ENCODE data around the gene NFIA. TPM values are rescaled to one million over a fixed set of nuclear protein-coding genes. Genes with fewer than 3 reads are reported as not detected.

Gene NFIA
- total and polyA plus RNA-seq, 9 of the 15 experiments (the other 6 are each of a cell fraction or from before 2014, with no cell fraction given), result 5.3 to 24.9 (median 9.8) TPM

- CTCF ChIA-PET (ENCODE audit: low intra/inter-chr PET ratio), result no interaction called here
- Histone ChIP-seq H3K79me2 (ENCODE audit: control insufficient read depth, insufficient read depth, low read length) (peaks cover 59% of the 10 kb centered on the region), H3K4me3 (peak overlapping the region; percentile 63), H3K27ac (ENCODE audit: extremely low read depth, low read depth, low read length) (peak overlapping the region; percentile 84), H3K9ac (ENCODE audit: insufficient read depth in 1 of 2, low read depth in 2 of 2, low read length in 2 of 2) (peak overlapping the region; percentile 74 to 96), H3K9me3 (replicated peaks; ENCODE audit: control insufficient read depth, insufficient read depth, low read depth, low read length) (no peaks in the 10 kb centered on the region), H3K4me1 (replicated peaks in 1 of 2; ENCODE audit: control insufficient read depth in 2 of 2, insufficient read depth in 2 of 2, low read length in 2 of 2) (peaks cover 12 to 41% of the 10 kb centered on the region in 2 experiments; a peak in 4 of 5 replicates), H4K20me1 (replicated peaks; ENCODE audit: control insufficient read depth, insufficient read depth, low read length) (no peaks in the 10 kb centered on the region), H2AFZ (ENCODE audit: low read depth, low read length) (peak overlapping the region; percentile 72), H3K36me3 (ENCODE audit: control insufficient read depth, insufficient read depth, low read length) (peaks cover 7% of the 10 kb centered on the region; the same call in 2 of the 3 replicates), H3K27me3 (ENCODE audit: control insufficient read depth in 2 of 2, insufficient read depth in 2 of 2, low read length in 2 of 2) (no peaks in the 10 kb centered on the region), H3K4me2 (ENCODE audit: insufficient read depth, low read length) (peak overlapping the region; percentile 86), H3K9me1 (ENCODE audit: control insufficient read depth, insufficient read depth, low read length) (no peaks in the 10 kb centered on the region)
- no TSS peak for BruUV-seq (replicated peaks)
- in situ Hi-C loops (cut with MboI), result no loop called here
- ATAC-seq (peak; percentile 37), DNase-seq (ENCODE audit: extremely low read depth in 1 of 4, low spot score in 3 of 4) (peak; percentile 48 to 56 (median 49)), FAIRE-seq (no peak)
- POLR2A ChIA-PET, result interaction anchor here (0.6 to 1.1 kb wide), 3 partner anchors 54 to 93 kb away, joined by 3 to 4 read pairs (median 3); no protein-coding TSS in a partner anchor
- under 1% methylated on average over 45 of the region's 105 CpGs for WGBS (ENCODE audit: insufficient coverage, low coverage, missing lambda C conversion rate)
- intact Hi-C loops (cut with micrococcal nuclease), result loop anchor here (5.0 to 10.0 kb wide), 2 partner anchors 99 to 108 kb away; no protein-coding TSS in a partner anchor
- TF ChIP-seq E2F8 (IDR thresholded peaks at IDR 0.05; ENCODE audit: low read depth, partially characterized antibody) (no peak), CTCF (IDR thresholded peaks at IDR 0.05 in 2 of 3, conservative IDR thresholded peaks at IDR 0.05 in 1 of 3; ENCODE audit: insufficient read depth in 2 of 3, low read depth in 1 of 3, low read length in 3 of 3) (no peak), ARID3B (CRISPR knock-in tag; IDR thresholded peaks at IDR 0.05; ENCODE audit: borderline replicate concordance) (no peak), ZNF277 (CRISPR knock-in tag; IDR thresholded peaks at IDR 0.05; ENCODE audit: borderline replicate concordance) (no peak), YY1 (IDR thresholded peaks at IDR 0.05; ENCODE audit: borderline replicate concordance in 1 of 3, control insufficient read depth in 1 of 3, extremely low read depth in 1 of 3, insufficient read depth in 3 of 3, insufficient read length in 1 of 3, insufficient replicate concordance in 2 of 3, low read depth in 1 of 3, low read length in 2 of 3) (peak in 2 of 3 experiments; percentile 17 to 81), CXXC5 (CRISPR knock-in tag; IDR thresholded peaks at IDR 0.05) (peak; percentile 63), CREM (IDR thresholded peaks at IDR 0.05; ENCODE audit: low read depth) (peak; percentile 0; the same call in 1 of the 2 replicates), SNAPC5 (CRISPR knock-in tag; IDR thresholded peaks at IDR 0.05) (no peak)
Observed at GRCh38 chr1:61083013-61083806, 849 bp downstream of the NFIA start.
